Measurements from ENCODE around the gene TSHZ1.

Gene TSHZ1

GRCh38 chr18:75173125-75173432 lies 37.5 kb upstream of the TSHZ1 start:
- TF ChIP-seq SIN3A (IDR thresholded peaks at IDR 0.05; ENCODE audit: borderline replicate concordance, insufficient read depth, low read length): no peak
- no peak for TF ChIP-seq TAF1 (IDR thresholded peaks at IDR 0.05; ENCODE audit: borderline replicate concordance, insufficient read depth, low read length)
- TF ChIP-seq FOXP2 (optimal IDR thresholded peaks at IDR 0.05; ENCODE audit: borderline replicate concordance, extremely low read depth, extremely low read length, insufficient read depth): no peak
- TF ChIP-seq, protein P1, sequence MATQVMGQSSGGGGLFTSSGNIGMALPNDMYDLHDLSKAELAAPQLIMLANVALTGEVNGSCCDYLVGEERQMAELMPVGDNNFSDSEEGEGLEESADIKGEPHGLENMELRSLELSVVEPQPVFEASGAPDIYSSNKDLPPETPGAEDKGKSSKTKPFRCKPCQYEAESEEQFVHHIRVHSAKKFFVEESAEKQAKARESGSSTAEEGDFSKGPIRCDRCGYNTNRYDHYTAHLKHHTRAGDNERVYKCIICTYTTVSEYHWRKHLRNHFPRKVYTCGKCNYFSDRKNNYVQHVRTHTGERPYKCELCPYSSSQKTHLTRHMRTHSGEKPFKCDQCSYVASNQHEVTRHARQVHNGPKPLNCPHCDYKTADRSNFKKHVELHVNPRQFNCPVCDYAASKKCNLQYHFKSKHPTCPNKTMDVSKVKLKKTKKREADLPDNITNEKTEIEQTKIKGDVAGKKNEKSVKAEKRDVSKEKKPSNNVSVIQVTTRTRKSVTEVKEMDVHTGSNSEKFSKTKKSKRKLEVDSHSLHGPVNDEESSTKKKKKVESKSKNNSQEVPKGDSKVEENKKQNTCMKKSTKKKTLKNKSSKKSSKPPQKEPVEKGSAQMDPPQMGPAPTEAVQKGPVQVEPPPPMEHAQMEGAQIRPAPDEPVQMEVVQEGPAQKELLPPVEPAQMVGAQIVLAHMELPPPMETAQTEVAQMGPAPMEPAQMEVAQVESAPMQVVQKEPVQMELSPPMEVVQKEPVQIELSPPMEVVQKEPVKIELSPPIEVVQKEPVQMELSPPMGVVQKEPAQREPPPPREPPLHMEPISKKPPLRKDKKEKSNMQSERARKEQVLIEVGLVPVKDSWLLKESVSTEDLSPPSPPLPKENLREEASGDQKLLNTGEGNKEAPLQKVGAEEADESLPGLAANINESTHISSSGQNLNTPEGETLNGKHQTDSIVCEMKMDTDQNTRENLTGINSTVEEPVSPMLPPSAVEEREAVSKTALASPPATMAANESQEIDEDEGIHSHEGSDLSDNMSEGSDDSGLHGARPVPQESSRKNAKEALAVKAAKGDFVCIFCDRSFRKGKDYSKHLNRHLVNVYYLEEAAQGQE (IDR thresholded peaks at IDR 0.05; ENCODE audit: insufficient read depth in 1 of 2, low read depth in 2 of 2, low read length in 2 of 2): no peak
- TF ChIP-seq POLR2AphosphoS5 (IDR thresholded peaks at IDR 0.05; ENCODE audit: low read depth, low read length): no peak

GRCh38 chr18:75173738-75174137 lies 36.9 kb upstream of the TSHZ1 start:
- TF ChIP-seq POLR2AphosphoS5 (IDR thresholded peaks at IDR 0.05; ENCODE audit: low read depth, low read length) (no peak), SIN3A (IDR thresholded peaks at IDR 0.05; ENCODE audit: borderline replicate concordance, insufficient read depth, low read length) (no peak), FOXP2 (optimal IDR thresholded peaks at IDR 0.05; ENCODE audit: borderline replicate concordance, extremely low read depth, extremely low read length, insufficient read depth) (no peak), TAF1 (IDR thresholded peaks at IDR 0.05; ENCODE audit: borderline replicate concordance, insufficient read depth, low read length) (no peak)
- TF ChIP-seq, protein P1 (IDR thresholded peaks at IDR 0.05; ENCODE audit: insufficient read depth in 1 of 2, low read depth in 2 of 2, low read length in 2 of 2): no peak

DNA sequence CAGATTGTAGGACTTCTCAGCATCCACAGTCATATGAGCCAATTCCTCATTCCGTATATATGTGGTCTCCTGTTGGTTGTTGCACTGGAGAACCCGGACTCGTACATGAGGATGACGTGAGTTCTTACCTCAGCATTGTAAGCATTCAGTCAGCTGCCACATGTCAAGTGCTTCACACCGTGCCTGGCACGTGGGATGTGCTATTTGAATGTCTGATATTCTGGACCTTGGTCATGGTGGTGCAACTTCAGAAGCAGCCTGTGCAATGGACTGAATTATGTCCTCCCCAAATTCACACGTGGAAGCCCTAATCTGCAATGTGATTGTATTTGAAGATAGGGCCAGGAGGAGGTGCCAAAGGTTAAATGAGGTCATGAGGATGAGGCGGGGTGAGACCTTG lies 33.7 kb upstream of the TSHZ1 start:
- TF ChIP-seq FOXP2 (optimal IDR thresholded peaks at IDR 0.05; ENCODE audit: borderline replicate concordance, extremely low read depth, extremely low read length, insufficient read depth) (no peak), SIN3A (IDR thresholded peaks at IDR 0.05; ENCODE audit: borderline replicate concordance, insufficient read depth, low read length) (no peak), POLR2AphosphoS5 (IDR thresholded peaks at IDR 0.05; ENCODE audit: low read depth, low read length) (no peak)

DNA sequence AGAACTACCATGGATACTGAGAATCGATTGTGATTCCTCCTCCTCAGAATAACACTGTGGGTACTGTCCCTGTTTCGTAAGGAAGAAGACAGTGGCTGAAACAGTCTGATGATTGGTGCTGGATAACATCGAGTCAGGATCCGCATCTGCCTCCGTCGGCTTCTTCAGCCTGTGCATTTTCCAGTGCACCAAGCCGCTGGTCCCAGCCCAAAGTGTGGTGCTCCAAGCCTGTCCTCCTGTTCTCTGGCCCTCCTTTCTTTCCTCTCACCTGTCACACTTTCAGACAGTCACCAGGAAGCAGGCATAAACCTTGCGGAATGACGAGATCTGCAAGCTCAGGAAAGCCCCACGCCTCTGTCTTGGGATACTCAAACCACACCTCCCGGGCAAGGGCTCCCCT lies 32.2 kb upstream of the TSHZ1 start:
- TF ChIP-seq FOXP2 (optimal IDR thresholded peaks at IDR 0.05; ENCODE audit: borderline replicate concordance, extremely low read depth, extremely low read length, insufficient read depth): no peak
- TF ChIP-seq TAF1 (IDR thresholded peaks at IDR 0.05; ENCODE audit: borderline replicate concordance, insufficient read depth, low read length): no peak
- TF ChIP-seq POLR2AphosphoS5 (IDR thresholded peaks at IDR 0.05; ENCODE audit: low read depth, low read length): no peak
- TF ChIP-seq SIN3A (IDR thresholded peaks at IDR 0.05; ENCODE audit: borderline replicate concordance, insufficient read depth, low read length): no peak
- TF ChIP-seq, protein P1 (IDR thresholded peaks at IDR 0.05; ENCODE audit: insufficient read depth in 1 of 2, low read depth in 2 of 2, low read length in 2 of 2): no peak

DNA sequence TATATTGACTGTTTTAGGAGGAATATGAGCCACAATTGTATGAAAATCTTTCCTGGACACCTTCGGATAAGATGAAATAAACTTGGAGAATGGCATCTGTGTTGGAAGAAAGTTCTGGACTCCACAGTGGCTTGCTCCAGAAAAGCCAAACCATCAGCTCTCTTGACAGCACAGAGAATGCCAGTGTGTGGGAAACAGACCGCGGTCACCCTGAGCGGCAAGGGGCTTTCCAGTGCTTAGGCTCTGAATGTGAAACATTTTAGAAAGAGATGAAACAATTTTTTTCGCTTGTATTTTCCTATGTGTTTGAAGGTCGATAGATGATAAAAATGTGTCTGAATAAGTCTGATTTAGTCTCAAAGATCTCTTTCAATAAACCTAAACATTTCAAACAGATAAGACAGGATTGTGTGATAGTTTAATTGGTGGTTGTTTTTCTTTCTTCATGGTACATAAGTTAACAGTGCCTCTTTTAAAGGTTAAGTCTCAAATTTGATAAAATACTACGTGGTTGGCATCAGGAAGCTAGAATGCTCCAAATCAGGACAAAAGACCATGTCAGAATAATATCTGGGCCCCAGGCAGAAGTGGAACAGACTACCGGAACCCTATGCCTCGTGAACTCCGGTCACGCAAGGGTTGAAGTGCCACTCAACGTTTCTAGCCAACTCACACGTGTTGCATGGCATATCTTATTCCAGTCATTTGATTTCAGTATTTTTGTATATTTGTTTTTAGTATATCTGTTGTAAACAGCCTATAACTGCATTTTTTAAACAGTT lies 30.6 kb upstream of the TSHZ1 start:
- TF ChIP-seq FOXP2 (optimal IDR thresholded peaks at IDR 0.05; ENCODE audit: borderline replicate concordance, extremely low read depth, extremely low read length, insufficient read depth) (no peak), SIN3A (IDR thresholded peaks at IDR 0.05; ENCODE audit: borderline replicate concordance, insufficient read depth, low read length) (no peak), POLR2AphosphoS5 (IDR thresholded peaks at IDR 0.05; ENCODE audit: low read depth, low read length) (no peak), TAF1 (IDR thresholded peaks at IDR 0.05; ENCODE audit: borderline replicate concordance, insufficient read depth, low read length) (no peak)
- TF ChIP-seq, protein P1 (IDR thresholded peaks at IDR 0.05; ENCODE audit: insufficient read depth in 1 of 2, low read depth in 2 of 2, low read length in 2 of 2): no peak
